H1 (cell line): ENCODE results near the gene CDH1. TPM values are rescaled to one million over a fixed set of nuclear protein-coding genes. Genes with fewer than 3 reads are reported as not detected.

Experiments used
- BRCA1 ChIP-seq: IDR thresholded peaks from 2 replicates; pipeline ENCODE4 v1.6.1; 2012; ENCODE audit warnings: low read depth, low read length, improper control_type of control experiment
- EZH2 ChIP-seq: fragments of 200-600 bp; sonication (generic); IDR thresholded peaks from 2 replicates; pipeline ENCODE4 v1.7.1; 2012; ENCODE audit warnings: low read depth, mild to moderate bottlenecking, moderate library complexity, low read length, inconsistent platforms; ENCODE audit not compliant: severe bottlenecking
- GTF2F1 ChIP-seq: IDR thresholded peaks from 2 replicates; pipeline ENCODE4 v1.6.1; 2012; ENCODE audit warnings: low read depth, low read length, improper control_type of control experiment, borderline replicate concordance
- SAP30 ChIP-seq: fragments of 300-600 bp; sonication (generic); IDR thresholded peaks from 2 replicates; pipeline ENCODE4 v1.7.1; 2012; ENCODE audit warnings: low read length, moderate library complexity, mild to moderate bottlenecking, inconsistent platforms; ENCODE audit not compliant: insufficient read depth, insufficient replicate concordance
- polyA plus RNA-seq, 7 experiments: library from polyadenylated mRNA; depleted of rRNA in 3 of 7; stranded (reverse) in 5 of 7; unstranded in 2 of 7; fragments of >200 nt in 5 of 7; fragments of 200-250 nt in 2 of 7; gene quantifications; 1 replicate in 5 of 7; 2 replicates in 1 of 7; 4 replicates in 1 of 7; pipeline versions ENCODE4 v1.2.1 to v1.2.3, GENCODE V29; 2011 to 2013; ENCODE audit warnings: missing spikeins in 2 of 7, mixed read lengths in 2 of 7
- total RNA-seq: library from RNA; stranded (reverse); fragmentation: NEBNext Ultra II Directional; extraction: Animal tissue kit (Norgen Biotek cat#: 25700); gene quantifications from 2 replicates; pipeline ENCODE4 v1.2.1, GENCODE V29; 2021
- TF ChIP-seq, protein P1 (sequence below): fragments of 300-600 bp; sonication (generic); IDR thresholded peaks from 2 replicates; pipeline ENCODE4 v1.7.1; 2012; ENCODE audit warnings: low read length, moderate library complexity, mild to moderate bottlenecking, inconsistent platforms; ENCODE audit not compliant: insufficient replicate concordance

The CDH1 gene
- total and polyA plus RNA-seq, 2 of the 8 experiments (the other 6 are each of a cell fraction or from before 2014, with no cell fraction given): 133 to 265 TPM

GRCh38 chr16:68833251-68833650 is 96.2 kb downstream of the CDH1 start (continued):
- TF ChIP-seq, protein P1, sequence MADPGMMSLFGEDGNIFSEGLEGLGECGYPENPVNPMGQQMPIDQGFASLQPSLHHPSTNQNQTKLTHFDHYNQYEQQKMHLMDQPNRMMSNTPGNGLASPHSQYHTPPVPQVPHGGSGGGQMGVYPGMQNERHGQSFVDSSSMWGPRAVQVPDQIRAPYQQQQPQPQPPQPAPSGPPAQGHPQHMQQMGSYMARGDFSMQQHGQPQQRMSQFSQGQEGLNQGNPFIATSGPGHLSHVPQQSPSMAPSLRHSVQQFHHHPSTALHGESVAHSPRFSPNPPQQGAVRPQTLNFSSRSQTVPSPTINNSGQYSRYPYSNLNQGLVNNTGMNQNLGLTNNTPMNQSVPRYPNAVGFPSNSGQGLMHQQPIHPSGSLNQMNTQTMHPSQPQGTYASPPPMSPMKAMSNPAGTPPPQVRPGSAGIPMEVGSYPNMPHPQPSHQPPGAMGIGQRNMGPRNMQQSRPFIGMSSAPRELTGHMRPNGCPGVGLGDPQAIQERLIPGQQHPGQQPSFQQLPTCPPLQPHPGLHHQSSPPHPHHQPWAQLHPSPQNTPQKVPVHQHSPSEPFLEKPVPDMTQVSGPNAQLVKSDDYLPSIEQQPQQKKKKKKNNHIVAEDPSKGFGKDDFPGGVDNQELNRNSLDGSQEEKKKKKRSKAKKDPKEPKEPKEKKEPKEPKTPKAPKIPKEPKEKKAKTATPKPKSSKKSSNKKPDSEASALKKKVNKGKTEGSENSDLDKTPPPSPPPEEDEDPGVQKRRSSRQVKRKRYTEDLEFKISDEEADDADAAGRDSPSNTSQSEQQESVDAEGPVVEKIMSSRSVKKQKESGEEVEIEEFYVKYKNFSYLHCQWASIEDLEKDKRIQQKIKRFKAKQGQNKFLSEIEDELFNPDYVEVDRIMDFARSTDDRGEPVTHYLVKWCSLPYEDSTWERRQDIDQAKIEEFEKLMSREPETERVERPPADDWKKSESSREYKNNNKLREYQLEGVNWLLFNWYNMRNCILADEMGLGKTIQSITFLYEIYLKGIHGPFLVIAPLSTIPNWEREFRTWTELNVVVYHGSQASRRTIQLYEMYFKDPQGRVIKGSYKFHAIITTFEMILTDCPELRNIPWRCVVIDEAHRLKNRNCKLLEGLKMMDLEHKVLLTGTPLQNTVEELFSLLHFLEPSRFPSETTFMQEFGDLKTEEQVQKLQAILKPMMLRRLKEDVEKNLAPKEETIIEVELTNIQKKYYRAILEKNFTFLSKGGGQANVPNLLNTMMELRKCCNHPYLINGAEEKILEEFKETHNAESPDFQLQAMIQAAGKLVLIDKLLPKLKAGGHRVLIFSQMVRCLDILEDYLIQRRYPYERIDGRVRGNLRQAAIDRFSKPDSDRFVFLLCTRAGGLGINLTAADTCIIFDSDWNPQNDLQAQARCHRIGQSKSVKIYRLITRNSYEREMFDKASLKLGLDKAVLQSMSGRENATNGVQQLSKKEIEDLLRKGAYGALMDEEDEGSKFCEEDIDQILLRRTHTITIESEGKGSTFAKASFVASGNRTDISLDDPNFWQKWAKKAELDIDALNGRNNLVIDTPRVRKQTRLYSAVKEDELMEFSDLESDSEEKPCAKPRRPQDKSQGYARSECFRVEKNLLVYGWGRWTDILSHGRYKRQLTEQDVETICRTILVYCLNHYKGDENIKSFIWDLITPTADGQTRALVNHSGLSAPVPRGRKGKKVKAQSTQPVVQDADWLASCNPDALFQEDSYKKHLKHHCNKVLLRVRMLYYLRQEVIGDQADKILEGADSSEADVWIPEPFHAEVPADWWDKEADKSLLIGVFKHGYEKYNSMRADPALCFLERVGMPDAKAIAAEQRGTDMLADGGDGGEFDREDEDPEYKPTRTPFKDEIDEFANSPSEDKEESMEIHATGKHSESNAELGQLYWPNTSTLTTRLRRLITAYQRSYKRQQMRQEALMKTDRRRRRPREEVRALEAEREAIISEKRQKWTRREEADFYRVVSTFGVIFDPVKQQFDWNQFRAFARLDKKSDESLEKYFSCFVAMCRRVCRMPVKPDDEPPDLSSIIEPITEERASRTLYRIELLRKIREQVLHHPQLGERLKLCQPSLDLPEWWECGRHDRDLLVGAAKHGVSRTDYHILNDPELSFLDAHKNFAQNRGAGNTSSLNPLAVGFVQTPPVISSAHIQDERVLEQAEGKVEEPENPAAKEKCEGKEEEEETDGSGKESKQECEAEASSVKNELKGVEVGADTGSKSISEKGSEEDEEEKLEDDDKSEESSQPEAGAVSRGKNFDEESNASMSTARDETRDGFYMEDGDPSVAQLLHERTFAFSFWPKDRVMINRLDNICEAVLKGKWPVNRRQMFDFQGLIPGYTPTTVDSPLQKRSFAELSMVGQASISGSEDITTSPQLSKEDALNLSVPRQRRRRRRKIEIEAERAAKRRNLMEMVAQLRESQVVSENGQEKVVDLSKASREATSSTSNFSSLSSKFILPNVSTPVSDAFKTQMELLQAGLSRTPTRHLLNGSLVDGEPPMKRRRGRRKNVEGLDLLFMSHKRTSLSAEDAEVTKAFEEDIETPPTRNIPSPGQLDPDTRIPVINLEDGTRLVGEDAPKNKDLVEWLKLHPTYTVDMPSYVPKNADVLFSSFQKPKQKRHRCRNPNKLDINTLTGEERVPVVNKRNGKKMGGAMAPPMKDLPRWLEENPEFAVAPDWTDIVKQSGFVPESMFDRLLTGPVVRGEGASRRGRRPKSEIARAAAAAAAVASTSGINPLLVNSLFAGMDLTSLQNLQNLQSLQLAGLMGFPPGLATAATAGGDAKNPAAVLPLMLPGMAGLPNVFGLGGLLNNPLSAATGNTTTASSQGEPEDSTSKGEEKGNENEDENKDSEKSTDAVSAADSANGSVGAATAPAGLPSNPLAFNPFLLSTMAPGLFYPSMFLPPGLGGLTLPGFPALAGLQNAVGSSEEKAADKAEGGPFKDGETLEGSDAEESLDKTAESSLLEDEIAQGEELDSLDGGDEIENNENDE: no peak
- TF ChIP-seq EZH2: no peak
- no peak for TF ChIP-seq SAP30
- no peak for TF ChIP-seq GTF2F1
- no peak for TF ChIP-seq BRCA1
